Stimulated activated CD4-positive, alpha-beta T cell treated with anti-CD3 and anti-CD28 coated beads, TNF-alpha, amount 100 ng/mL, for 1 hour (primary cell): ENCODE data around the gene PUS3.

ENCODE experiments used
- DNase-seq, 3 donors: peaks; one replicate each; pipeline ENCODE4 v3.0.0-alpha.2; 2020; ENCODE audit warnings: low read depth in 3 of 3, low spot score in 1 of 3

PUS3 gene

GRCh38 chr11:125902927-125903710 is at the start of gene PUS3:
Gene PUS3, minus strand, starts transcription at chr11:125903206. Its CDS starts 6,922 bp downstream, at chr11:125896284.
- DNase-seq = peak; percentile 66 to 80 (median 71)

DNA sequence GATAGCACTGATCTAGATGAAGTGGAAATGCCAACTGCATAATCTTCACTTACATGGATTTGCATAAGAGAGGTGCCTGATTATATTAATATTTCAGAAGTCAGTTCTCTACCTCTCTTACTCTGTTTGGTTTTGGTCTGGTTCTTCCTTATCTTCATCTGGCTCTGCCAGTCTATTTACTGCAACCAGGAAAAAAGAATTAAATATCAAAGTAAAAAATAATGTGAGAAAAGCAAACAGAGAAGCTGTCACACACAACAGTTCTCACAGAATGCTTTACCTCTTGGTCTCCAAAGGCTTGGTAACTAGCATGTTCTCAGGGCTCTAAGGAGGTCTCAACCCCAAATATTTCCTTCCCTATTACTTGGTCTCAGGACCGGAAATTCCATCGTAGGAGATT is 49.6 kb upstream of the PUS3 start:
- DNase-seq = no peak

DNA sequence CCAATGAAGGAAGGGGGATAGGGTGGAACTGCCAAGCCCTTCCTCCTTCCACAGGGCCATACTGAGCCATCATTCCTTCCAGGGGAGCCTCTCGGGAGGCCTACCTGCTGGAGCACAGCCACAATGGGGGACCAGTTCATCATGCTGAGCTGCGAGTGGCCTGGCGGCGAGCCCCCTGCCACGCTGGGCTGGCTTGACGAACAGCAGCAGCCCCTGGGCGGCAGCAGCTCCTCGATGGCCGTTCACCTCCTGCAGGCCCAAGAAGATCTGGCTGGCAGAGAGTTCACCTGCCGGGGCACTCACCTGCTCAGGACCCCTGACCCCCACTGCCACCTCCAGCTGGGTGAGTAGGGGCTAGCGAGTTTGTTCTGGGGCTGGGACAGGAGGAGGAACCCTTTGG is 48.7 kb upstream of the PUS3 start:
- DNase-seq = no peak

DNA sequence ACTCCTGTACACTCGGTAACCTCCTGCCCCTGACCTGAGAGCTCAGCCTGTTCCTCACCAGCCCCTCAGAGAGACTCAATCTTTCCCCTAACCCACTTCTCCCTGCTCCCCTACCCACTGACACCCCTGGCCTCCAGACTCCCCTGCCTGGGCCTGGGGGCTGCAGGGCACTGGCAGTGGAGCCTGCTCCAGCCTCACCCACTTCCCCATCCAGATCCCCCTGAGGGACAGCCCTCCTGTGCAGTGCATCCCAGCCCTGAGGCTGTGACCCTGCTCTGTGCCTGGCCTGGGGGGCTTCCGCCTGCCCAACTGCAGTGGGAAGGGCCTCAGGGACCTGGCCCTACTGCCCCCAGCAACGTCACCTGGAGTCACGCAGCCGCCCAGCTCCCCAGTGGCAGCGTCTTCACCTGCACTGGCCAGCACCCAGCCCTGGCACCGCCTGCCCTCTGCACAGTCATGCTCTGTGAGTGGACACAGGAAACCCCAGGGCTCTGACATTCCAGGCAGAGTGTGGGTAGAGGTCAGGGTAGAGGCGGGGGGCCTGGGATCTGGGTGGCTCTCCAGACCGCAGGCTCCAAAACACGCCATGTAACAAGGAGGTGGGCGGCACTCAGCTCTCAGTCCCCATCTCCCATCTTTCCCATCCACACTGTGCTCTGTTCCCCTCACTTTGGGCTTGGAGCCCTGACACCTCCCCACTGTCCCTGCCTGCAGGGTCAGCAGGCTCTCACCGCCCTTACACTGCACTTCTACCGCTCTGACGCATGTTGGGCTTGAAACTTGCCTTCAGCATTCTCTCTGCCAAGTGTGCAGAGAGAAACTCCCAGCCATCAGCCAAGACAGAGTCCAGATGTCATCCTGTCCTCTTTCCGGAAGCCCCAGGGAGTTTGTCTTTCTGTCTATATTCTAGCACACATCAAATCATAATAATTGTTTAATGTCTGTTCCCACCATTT is 48.0 kb upstream of the PUS3 start:
- no peak for DNase-seq

DNA sequence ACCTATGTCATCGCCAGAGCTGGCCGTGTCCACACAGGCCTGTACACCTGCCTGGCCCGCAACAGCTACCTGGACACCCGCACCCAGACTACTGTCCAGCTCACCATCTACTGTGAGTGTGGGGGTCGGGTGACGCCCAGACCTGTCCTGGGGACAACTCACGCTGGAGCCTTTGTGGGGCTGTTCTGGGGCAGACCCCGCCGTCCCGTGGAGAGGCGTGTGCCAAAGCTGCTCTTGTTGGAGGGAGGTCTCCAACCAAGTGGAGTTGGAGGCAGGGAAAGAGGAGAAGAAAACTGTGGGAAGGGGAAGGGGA is 47.1 kb upstream of the PUS3 start:
- DNase-seq = no peak

DNA sequence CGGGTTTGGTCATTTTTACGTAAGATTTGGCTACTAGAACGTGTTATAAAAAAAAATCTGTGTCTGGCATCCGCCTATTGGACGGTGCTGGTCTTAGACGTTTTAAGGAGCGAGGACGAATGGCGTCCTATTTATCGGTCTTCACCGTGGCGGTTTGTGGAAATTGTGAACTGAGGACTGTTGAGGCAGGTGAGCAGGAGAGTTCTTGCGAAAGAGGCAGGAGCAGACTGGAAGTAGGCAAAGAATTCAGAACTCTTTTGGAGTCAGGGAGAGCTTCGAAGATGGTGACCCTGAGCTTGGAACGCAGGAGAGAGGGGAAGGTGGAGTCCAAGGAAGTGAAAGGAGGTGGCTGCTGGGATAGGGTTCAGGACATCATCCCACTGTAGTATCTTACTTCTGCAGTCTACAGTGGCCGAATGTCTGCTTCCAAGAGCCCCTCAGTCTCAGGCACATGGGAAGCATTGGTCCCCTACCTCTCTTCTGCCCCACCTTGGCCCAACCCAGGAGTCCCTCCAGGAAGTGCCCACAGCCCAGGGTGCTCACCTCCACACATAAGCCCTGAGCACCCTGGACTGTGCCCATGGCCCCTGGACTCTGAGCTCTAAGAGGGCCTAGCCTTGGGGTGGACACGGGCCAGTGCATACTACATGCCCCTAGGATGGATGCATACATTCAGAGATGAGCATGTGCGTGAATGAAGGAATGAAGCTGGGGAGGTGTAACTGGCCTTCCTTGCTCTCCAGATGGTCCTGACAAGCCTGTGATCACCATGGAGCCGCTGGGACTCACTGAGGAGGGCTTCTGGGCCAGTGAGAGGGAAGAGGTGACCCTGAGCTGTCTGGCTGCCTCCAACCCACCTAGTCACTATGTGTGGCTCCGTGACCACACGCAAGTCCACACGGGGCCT is 46.5 kb upstream of the PUS3 start:
- no peak for DNase-seq

GRCh38 chr11:125948278-125949051 is 45.5 kb upstream of the PUS3 start:
- DNase-seq = no peak

GRCh38 chr11:125947419-125948277 is 44.6 kb upstream of the PUS3 start:
- DNase-seq = no peak

- DNase-seq = no peak
These were observed 43.9 kb upstream of the PUS3 start for GRCh38 chr11:125946712-125947418.

DNA sequence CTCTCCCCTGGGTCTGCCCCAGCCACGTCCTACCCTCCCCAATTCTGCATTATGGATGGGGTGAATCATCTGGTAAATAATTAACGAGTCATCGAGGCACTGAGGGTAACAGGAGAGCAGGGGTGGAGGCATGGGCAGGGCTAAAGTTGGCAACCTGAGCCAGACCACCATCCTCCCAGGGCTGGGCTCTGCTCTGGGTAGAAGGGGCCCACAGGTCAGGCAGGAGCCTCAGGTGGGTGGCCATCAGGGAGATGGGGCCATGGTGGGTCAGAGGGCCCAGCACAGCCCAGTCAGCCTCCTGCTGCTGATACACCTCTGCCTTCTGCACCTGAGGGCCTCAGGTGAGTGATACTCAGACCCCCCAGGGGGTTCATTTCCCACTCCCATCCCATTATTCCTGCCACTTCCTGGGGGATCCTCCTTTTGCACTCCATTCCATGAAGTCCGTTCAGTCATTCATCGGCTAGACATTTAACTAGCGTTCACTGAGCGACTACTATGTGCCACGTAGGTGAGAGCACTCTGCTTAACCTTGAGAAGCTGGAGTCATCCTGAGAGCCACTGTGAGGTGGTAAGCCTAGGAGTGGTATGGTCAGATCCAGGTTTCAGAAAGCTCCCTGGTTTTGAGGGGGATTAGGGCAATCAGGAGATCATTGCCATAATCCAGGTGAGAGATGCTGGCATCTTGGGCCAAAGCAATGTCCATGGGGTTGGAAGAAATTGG is 43.0 kb upstream of the PUS3 start, which contains the start of gene VSIG10L2:
VSIG10L2 (plus strand) TSS at position 248 of the 724 bp plus-strand sequence; CDS start at position 260, 12 bp downstream.
- DNase-seq = no peak

DNA sequence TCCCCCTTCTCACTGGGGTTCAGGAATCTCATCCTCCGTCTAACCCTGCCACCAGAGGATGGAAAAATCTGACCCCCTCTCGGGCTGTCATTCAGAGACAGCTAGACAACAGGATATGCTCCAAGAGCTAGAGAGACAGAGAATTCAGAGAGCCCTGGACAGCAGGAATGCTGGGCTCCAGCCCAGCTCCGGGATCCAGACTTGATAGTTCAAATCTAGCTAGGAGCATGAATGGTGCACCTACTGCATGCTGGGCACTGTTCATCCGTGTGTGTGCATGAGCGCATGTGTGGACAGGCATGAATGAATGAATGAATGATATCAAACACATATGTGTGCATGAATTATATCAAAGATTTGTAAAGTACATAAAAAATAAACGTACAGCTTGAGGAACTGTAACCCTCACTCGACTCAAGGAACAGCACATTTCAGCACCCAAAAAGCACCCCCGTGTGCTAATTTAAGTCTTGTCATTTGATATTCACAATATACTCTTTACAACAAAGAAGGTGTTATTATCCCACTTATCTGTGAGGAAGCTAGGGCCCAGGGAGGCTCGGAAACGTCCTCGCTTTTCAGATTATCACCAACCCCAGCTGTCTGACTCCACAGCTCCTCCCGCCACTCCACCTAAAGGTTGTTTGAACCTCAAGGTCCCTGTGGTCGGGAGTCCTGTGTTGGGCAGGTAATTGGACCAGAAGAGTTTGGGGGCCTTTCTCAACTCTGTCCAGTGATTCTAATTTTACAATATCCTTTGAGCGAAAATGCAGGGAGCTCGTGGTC is 42.2 kb upstream of the PUS3 start:
- no peak for DNase-seq

DNA sequence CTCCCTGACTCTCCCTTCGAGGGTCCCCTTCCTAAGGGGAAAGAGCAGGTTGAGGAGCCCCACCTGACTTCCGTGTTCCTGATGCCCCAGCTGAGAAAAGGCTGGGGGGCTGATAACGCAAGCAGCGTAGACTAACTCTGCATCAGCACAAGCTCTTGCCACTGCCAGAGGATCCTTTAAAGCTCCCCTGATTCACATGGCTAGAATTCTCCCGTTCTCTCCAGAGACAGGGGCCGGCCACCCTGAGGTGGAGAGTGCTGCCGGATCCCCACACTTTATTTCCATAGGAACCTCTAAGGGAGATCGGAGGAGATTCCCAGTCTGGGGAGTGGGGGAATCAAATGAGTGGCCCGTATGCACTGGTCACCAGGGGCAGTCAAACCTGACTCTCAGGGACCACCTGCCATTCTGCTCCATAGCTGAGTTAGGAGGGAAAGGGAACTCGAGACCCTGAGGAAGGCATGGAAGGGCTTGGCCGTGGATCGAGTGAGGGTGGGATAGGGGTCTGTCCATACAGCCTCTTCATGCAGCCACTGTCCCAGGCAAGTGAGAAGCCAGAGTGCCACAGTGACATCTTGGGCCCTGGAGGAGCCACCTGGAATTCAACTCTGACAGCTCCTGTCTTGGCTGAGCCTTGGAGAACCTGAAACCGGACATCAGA is 41.5 kb upstream of the PUS3 start:
- no peak for DNase-seq

DNA sequence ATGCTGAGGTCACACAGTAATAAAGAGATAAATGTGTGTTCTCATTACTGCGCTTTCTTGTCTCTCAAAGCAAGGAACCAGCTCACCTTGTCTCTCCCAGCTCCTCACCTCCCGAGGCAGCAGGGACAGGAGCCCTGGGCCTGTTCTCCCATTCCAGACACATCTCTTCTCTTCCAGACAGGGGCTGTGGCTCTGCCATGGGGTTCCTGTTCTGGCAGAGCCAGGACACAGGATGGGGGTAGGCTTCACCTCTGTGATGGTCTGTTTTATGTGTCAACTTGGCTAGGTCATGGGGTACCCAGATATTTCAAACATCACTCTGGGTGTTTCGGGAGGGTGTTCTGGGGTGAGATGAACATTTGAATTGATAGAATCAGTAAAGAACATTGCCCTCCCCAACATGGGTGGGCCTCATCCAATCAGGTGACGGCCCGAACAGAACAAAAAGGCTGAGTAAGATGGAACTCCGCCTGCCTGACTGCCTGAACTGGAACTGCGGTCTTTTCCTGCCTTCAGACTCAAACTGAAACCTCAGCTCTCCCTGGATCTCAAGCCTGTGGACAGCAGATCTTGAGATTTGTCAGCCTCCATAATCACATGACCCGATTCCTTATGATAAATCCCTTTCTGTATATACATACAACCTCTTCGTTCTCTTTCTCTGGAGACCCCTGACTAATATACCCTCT is 40.8 kb upstream of the PUS3 start:
- DNase-seq = no peak

DNA sequence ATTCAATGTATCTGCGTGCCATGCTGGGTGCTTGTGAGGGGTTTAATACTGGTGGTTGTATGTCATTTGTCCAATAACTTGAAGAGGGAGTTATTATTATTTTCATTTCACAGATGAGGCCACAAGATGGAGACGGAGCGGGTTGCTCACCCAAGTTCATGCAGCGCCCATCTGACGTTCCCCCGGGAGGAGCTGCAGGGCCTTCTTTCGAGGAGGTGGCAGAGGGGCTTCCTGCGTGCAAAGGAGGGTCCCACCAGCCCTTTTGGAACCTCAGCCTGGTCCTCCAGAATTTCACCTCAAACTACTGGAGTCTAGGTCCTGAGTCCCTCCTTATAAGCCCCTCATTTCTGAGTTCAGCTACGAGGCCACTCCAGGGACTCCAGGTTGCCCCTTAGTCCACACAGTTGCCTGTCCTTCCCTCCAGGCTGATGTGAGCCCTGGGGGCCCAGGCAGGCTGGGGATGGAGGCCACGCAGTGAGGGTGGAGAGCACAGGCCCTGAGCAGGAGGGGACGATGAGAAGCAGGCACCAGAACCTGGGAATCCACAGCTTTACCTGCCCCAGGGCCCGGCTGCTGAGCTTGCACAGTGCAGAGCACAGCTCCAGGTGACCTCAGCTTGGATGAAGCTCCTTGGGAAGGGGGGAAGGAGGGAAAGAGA is 39.9 kb upstream of the PUS3 start:
- DNase-seq = no peak
